Upper lobe of right lung (tissue), 1 donor: ENCODE measurements around the gene OR10C1. TPM values are rescaled to one million over a fixed set of nuclear protein-coding genes. Genes with fewer than 3 reads are reported as not detected.
"Not testable (repeated sequence)": the region's sequence is repeated elsewhere in the genome, so short reads cannot be mapped to it uniquely, and the experiment has no call there.

Experiments
- ATAC-seq: fragments of 200-7000 bp; cut with Tn5 transposase; one replicate; pipeline ENCODE4 v1.9.1; 2020; ENCODE audit warnings: mild to moderate bottlenecking, moderate library complexity
- DNase-seq: peaks from one replicate; pipeline ENCODE4 v3.0.0-alpha.2; 2020
- H3K27ac ChIP-seq: fragments of 200-600 bp; one replicate; pipeline ENCODE4 v1.8.0; 2022
- H3K27me3 ChIP-seq: fragments of 200-600 bp; one replicate; pipeline ENCODE4 v1.8.0; 2022; ENCODE audit warnings: mild to moderate bottlenecking
- H3K36me3 ChIP-seq: fragments of 200-600 bp; one replicate; pipeline ENCODE4 v1.8.0; 2022
- H3K4me1 ChIP-seq: fragments of 200-600 bp; one replicate; pipeline ENCODE4 v1.8.0; 2022
- H3K4me3 ChIP-seq: fragments of 200-600 bp; one replicate; pipeline ENCODE4 v1.8.0; 2022; ENCODE audit warnings: mild to moderate bottlenecking
- H3K9me3 ChIP-seq: fragments of 200-600 bp; one replicate; pipeline ENCODE4 v1.8.0; 2022
- CTCF ChIP-seq: fragments of 200-600 bp; IDR thresholded peaks from one replicate; pipeline ENCODE4 v1.8.0; 2022; ENCODE audit warnings: antibody characterized with exemption
- intact Hi-C: fragments of 100-400 bp; cut with DNase I; formaldehyde crosslinking; loops from one replicate; pipeline ENCODE4 v1.11.0; 2022
- total RNA-seq: library from RNA; stranded (reverse); fragmentation: NEBNext Ultra II Directional; extraction: Animal tissue kit (Norgen Biotek cat#: 25700); gene quantifications from one replicate; pipeline ENCODE4 v1.2.1, GENCODE V29; 2021
- donor health status: DM: no; HTN: yes; CAD: no; lungs with severe emphysema.

OR10C1 gene
- total RNA-seq, 1 donor from 2014 or later, result not detected

GRCh38 chr6:29419516-29419915, 19.6 kb upstream of the OR10C1 start:
- TF ChIP-seq CTCF, result no peak
- intact Hi-C loops, result no loop called here

GRCh38 chr6:29424168-29424567, 14.9 kb upstream of the OR10C1 start:
- intact Hi-C loops, result no loop called here
- DNase-seq (no peak), ATAC-seq (no peak)
- Histone ChIP-seq H3K4me3 (no peak overlapping the region), H3K27me3 (no peaks in the 10 kb centered on the region), H3K27ac (no peak overlapping the region), H3K4me1 (no peaks in the 10 kb centered on the region), H3K9me3 (no peaks in the 10 kb centered on the region), H3K36me3 (no peaks in the 10 kb centered on the region)
- TF ChIP-seq CTCF, result no peak

More at GRCh38 chr6:29419516-29419915, 19.6 kb upstream of the OR10C1 start:
- Histone ChIP-seq H3K4me3 (no peak overlapping the region), H3K27ac (no peak overlapping the region), H3K9me3 (no peaks in the 10 kb centered on the region), H3K27me3 (no peaks in the 10 kb centered on the region), H3K4me1 (no peaks in the 10 kb centered on the region), H3K36me3 (no peaks in the 10 kb centered on the region)
- ATAC-seq, result no peak
- no peak for DNase-seq

GRCh38 chr6:29424575-29424974, 14.5 kb upstream of the OR10C1 start:
- intact Hi-C loops, result no loop called here
- H3K36me3 ChIP-seq, result no peaks in the 10 kb centered on the region
- H3K27me3 ChIP-seq, result no peaks in the 10 kb centered on the region
- H3K9me3 ChIP-seq, result no peaks in the 10 kb centered on the region
- no peaks in the 10 kb centered on the region for H3K4me1 ChIP-seq
- TF ChIP-seq CTCF, result no peak
- H3K27ac ChIP-seq, result no peak overlapping the region
- no peak overlapping the region for H3K4me3 ChIP-seq
- no peak for DNase-seq
- no peak for ATAC-seq

GRCh38 chr6:29425075-29425474, 14.0 kb upstream of the OR10C1 start:
- H3K4me3 ChIP-seq, result no peak overlapping the region
- no peak overlapping the region for H3K27ac ChIP-seq
- no peaks in the 10 kb centered on the region for H3K36me3 ChIP-seq
- no peak for TF ChIP-seq CTCF
- no peak for DNase-seq
- H3K9me3 ChIP-seq, result no peaks in the 10 kb centered on the region
- ATAC-seq, result no peak
- intact Hi-C loops, result no loop called here
- no peaks in the 10 kb centered on the region for H3K27me3 ChIP-seq
- H3K4me1 ChIP-seq, result no peaks in the 10 kb centered on the region

- DNase-seq, result no peak
- Histone ChIP-seq H3K36me3 (no peaks in the 10 kb centered on the region), H3K27me3 (no peaks in the 10 kb centered on the region), H3K27ac (no peak overlapping the region), H3K9me3 (no peaks in the 10 kb centered on the region), H3K4me3 (no peak overlapping the region), H3K4me1 (no peaks in the 10 kb centered on the region)
- TF ChIP-seq CTCF, result no peak
- ATAC-seq, result no peak
- intact Hi-C loops, result no loop called here
These were observed 12.5 kb upstream of the OR10C1 start for GRCh38 chr6:29426654-29427053.

GRCh38 chr6:29436730-29437129, 2.4 kb upstream of the OR10C1 start:
- H3K9me3 ChIP-seq, H3K36me3 ChIP-seq, H3K27me3 ChIP-seq, DNase-seq, intact Hi-C loops, ATAC-seq, H3K4me3 ChIP-seq, H3K4me1 ChIP-seq, H3K27ac ChIP-seq: not testable (repeated sequence)
